HTR-8/SVneo (cell line): ENCODE measurements around the gene CDH10.

Experiments
- DNase-seq: peaks from one replicate; pipeline ENCODE4 v3.0.0; 2011; ENCODE audit warnings: low spot score, mixed read lengths; ENCODE audit not compliant: insufficient read length
- FAIRE-seq: peaks from 2 replicates; lab custom pipeline; 2011; peaks lifted over from hg19 to GRCh38; lab: Jason Lieb, UNC

Gene CDH10

DNA sequence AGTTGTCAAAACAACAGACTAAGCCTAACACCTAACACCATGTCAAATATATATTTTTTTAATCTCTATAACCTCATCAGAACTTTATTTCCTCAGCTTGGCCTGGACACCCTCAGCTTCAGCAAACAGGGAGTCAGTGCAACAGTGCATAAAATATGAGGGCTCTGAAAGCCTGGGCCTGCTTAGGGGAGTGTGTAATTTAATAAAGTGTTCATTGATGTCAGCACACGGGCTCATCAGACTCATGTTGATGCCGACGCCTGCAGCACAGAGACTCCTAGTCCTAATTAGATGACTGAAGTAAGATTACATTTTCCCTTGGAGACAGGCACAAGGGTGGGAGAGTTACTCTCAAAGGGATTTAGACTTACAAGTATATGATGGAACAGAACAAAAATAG, 37.8 kb downstream of the CDH10 start:
- DNase-seq (no peak), FAIRE-seq (no peak)

DNA sequence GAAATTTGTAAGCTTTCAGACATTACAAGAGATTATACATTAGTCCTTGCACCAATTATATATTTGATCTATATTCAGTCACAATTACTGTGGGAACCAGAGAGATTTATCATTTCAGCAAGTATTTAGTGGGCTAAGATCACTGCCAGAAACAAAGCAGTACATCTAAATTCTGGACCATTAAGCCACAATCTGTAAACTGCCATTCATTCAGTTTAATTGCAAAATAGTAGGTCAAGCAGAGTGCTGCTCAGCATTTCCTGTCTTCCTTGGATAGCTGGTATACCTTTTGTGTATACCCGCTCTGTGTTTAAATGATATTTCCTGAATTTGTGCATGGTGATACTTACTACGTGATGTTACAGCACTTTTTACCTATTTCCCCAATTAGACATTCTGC, 42.6 kb downstream of the CDH10 start:
- no peak for DNase-seq
- FAIRE-seq: no peak

DNA sequence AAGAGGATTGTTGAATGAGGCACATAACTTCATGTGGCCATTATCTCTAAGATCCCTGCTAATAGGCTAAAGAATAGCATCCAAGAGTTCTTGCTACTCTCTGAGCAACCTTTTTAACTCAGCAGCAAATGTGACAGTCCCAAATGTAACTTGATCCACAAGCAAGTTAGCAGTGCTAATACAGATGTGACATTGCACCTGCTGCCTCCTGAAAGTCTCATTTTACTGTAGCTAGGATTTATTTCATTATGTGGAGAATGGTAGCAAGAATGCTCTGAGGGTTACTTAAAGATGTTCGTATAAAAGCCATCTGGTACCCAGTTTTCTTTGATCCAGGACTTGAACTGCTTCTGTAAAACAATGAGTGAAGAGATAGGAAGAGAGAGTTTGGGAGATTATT, 45.8 kb downstream of the CDH10 start:
- no peak for DNase-seq
- FAIRE-seq: no peak

DNA sequence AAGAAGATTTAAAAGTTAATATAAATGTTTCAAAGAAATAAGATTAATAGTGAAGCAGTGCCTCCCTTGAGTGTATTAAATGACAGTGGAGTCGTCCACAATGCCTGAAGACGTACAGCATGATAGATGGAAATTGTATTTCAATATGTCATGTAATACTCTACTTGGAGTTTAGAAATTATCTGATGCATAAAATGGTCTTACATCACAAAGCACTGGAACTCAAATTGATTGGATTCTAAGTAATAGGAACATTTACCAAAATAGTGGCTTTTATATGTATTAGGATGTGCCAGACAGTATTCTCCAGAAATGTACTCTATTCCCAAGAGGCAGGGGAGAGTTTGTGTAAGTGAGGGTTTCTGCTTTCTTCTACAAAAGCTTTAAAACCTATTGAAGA, 49.4 kb downstream of the CDH10 start:
- FAIRE-seq (no peak), DNase-seq (no peak)

DNA sequence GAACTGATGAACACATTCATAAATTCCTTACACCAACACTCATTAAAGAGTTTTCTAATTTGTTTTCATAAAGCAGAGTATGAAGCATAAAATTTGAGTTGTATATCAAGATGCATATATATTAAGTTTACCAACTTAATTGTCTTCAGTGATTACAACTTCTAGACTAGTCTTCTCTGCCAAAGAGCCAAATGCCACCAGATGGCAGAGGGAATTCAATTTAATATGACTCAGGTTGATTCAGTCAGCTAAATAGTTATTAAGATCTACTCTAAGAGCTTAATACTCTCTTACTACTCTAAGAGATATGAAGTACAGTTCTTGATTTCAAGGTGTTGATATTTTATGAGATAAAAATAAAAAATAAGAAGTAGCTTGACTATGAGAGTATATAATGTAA, 53.4 kb downstream of the CDH10 start:
- DNase-seq (no peak), FAIRE-seq (no peak)

DNA sequence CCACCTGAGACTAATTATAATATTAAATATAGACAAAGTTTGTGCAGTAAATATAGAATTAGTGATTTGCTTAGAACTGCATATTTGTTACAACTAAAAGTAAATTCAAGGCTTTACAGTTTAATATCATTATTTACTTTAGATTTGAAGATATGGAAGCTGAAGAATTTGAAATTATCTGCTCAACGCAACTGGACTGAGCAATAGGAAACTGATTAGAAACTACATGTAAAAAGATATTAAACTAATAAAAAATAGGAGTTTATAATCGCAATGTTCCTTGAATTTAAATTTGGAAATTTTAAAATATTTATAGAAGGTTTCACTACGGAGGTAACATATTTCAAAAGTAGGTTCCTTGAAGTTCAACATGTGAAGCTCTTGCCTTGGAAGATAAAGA, 55.2 kb downstream of the CDH10 start:
- FAIRE-seq: no peak
- DNase-seq: no peak

DNA sequence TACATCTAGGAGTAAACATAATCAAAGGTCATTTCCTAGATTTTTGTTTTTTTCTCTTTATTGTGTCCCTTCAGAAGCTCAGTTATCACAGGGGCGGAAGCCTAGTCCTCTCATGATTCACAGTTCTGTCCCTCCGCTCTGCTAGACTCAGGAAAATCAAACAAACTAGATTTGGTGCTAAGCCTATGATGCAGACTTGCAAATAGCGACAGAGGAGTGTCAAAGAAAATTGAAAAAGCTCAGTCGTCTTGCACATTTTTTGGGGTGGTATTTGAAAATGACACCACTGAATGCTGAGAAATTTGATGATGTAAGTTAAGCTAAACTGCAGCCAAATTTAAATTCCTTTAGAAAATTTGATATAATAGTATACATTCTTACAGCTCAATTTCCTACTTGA, 59.0 kb downstream of the CDH10 start:
- DNase-seq: no peak
- no peak for FAIRE-seq

DNA sequence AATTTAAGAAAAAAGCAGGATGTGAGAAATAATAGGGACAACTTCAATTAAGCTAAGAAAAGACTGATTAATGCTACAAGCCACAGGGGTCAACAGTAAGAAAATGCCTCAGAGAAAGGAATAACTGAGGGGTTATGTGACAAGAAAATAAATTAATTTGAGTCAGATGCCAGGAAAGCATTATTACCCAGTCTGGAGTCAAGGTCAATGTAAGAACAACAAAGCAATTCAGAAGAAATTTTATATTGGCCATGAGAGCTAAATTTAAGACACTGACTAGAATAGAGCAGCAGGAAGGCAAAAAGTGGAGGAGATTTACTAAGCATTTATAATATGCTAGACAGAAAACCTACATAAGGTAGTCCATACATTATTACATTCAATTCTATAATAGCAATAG, 73.5 kb downstream of the CDH10 start:
- no peak for DNase-seq
- no peak for FAIRE-seq

DNA sequence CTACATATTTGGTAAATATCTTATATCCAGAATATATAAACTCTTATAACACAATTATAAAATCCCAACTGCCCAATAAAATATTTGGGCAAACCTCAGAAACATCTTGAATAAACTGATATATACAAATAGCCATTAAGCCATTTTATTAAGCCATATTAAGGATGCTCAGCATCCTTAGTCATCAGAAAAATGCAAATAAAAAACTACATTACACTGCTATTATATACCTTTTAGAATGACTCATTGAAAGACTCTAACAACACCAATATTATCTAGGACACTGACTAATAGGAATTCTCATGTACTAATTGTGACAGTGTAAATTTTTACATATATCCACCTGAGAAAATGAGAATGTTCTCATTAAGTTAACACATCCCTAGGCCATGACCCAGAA, 77.8 kb downstream of the CDH10 start:
- no peak for FAIRE-seq
- DNase-seq: no peak

DNA sequence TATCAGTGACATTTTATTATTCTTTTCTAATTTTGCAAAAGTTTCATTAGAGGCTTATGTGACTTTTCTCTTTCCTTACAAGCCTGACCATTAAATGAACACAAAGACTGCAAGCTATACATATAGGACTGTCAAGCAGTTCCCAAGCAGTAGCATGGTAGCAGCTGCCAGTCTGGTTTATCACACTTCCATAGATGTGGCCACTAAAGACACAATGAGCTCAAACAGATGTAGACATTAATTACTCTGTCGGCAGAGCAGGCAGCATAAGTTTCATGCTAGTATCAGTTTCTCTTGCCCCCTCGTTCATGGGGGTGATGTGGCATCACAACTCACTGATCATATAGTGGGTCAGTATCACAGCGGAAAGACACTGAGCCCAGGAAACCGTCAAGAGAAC, 89.5 kb downstream of the CDH10 start:
- DNase-seq: no peak

DNA sequence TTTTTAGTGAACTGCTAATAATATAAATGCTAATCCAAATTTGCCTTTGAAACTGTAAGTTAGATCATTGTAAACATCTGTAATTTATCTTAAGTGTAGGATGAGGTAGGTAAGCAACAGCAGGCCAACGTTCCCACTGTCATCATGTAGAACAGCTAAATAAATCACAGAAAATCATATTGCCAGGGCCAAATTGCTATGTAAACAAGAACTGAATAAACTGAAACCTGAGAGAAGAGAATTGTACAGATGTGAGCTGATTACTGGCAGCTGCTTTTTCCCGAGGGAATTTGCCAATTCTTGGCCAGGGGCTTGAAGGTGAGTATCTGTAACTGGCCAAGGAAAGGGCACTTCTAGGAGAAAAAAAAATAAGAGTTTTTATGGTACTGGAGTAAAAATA, 97.6 kb downstream of the CDH10 start:
- no peak for FAIRE-seq
- no peak for DNase-seq

More for the DNA sequence above, 89.5 kb downstream of the CDH10 start:
- FAIRE-seq: peak; percentile 4

DNA sequence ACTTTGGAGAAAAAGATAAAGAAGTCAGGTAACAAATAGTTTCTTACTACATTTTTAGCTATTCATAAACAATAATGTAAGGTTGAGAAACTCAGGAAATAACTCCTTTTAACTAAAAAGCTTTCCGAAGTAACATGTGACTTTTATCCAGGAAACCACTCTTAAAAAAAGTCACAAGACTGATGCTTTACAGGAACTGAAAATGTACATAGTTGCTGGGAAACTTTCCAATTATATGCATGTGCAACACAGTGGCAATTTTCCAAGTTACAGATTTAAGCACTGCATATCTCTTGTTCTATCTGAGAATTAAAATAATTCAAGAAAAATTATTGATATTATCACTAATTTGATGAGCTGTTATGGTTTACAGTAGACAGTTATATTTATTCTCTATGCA, 105.2 kb downstream of the CDH10 start:
- no peak for FAIRE-seq
- DNase-seq: no peak

DNA sequence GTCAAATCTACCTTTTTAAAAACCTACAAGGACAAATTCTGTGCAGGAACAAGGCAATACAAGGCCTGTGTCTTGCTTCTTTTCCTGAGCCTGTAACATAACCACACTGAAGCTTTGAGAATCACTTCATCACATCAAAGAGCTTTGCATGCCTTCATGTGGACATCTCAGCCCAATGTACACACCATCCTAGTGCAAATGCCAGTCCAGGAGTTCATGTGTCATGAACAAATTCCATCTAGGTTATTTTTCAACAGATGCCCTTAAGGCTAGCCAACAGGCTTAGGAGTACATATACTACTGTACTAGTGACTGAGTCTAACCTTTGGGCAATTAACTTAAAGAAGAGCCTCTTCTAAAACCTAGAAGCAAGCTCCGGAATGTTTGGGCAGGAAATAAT, 106.4 kb downstream of the CDH10 start:
- FAIRE-seq: no peak

DNA sequence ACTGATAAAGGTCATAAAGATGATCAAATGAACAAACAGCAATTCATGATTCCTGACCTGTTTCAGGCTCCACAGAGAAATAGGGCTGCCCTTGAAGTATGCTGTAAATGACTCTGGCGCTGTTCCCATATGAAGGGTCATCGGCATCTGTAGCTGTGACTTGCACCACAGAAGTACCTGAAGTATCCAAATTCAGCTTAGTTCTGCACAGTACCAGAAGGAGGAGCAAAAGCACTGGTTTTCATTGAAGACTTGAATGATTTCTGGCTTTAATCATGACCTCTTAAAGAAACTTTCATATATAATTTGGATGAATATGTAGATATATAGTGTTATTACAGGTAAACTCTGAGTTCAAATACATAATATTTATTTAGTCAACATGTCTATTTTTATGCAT, 109.1 kb downstream of the CDH10 start:
- FAIRE-seq (no peak), DNase-seq (no peak)

More for the DNA sequence above, 106.4 kb downstream of the CDH10 start:
- DNase-seq: no peak

DNA sequence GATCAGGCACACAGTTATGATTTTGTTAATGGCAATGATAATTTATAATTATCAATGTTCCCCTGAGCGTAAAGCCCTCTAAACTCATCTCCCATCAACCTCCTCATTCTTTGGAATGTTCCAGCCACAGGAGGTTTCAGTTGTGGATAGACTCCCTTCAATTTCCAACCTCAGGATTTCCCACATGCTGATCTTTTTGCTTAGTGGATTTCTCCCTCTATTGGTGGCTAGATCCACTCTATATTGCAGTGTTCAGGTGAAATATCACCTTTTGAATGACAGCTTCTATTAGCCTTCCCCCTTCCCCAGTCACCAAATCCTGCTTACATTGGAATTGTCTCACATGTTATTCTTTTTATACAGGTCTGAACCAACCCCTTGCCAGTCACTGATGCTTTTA, 113.9 kb downstream of the CDH10 start:
- no peak for DNase-seq
- no peak for FAIRE-seq

DNA sequence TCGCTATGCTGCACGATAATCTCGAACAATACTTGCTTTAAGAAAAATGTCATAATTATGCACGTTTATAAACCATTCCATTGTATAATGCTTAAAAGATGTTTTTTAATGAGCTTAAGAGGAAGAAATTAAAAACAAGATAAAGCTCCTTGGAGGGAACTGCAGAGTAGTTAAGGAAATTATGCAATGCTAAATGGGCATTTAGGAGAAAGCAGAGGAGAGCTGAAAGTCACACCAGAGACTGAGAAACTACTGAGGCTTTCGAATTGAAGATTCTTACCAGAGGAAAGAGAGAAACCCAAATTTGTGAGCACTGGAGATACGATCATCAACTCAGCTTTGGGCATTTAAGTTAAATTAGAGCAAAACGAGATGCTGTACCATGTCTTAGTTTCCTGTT, 119.4 kb downstream of the CDH10 start:
- FAIRE-seq (no peak), DNase-seq (no peak)

DNA sequence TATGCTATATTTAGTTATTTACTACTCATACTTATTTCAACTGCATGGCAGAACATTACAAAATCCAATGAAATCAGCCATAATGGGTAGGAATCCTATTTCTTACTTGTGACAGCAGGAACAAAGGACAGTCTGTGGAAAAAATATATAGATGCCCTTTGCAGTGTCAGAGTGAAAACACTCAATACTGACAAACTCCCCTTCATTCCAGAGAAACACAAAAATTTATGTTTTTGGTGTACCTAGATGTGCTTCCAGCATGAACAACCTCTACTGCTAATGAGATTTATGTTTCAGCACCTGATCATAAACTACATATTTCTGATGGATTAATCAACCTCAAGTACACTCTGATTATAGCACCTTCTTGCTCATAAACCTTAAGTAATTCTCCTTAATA, 132.4 kb downstream of the CDH10 start:
- no peak for DNase-seq
- no peak for FAIRE-seq

DNA sequence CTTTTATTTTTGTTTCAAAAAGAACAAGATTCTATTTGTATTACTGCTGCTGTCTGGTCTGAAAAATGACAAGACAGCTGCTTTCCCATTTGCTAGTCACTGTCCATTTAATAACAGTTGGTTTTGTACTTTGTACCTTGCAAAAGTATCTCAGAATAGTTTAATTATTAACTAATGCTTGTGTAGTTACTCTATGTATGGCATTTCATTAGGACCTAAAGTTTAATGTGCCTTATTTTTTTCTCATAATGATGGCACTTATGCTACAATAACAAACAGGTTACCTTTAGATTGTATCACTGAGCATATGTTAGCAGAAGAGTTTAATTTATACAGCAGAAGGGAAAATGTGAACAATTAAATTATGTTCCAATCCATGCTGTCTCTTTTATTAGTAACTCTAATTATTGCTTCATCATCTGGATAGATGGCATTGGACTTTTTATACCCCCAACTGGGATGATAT, 134.2 kb downstream of the CDH10 start:
- no peak for DNase-seq

DNA sequence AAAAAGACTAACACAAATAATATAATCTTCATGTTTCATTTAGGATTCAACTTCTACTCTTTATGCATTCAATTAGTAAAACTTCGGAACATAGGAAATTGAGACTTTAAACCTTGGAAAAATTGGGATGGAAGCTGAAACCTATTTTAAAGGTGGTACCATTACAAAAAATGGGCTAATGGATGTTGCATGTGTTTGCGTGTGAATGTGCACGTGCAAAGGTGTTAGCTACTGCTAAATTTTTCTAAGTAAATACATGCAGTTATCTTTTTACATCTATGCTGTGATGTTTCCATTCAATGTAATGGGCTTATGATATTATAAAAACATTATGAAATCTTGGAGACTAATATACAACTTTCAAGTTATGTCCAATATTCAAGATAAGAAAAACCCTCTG, 134.8 kb downstream of the CDH10 start:
- DNase-seq (no peak), FAIRE-seq (no peak)

More for the DNA sequence above, 134.2 kb downstream of the CDH10 start:
- FAIRE-seq: no peak

DNA sequence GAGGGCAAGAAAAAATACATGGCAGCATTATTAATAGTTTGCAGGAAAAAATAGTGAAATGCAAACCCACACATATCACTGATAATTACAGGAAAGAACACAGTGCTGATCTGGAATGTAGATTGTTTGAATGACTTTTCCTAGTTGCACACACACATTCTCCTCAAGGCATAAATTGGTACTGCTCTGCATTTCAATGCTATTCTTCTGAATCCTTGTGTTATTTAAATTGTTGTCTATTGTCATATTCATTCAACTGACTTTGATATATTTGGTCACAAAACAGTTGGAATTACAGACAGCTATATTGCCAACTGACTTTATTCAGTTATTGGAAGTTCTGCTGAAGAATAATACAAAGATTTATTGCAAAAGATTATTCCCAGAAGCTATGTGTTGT, 139.5 kb downstream of the CDH10 start:
- DNase-seq (no peak), FAIRE-seq (peak; percentile 65)

DNA sequence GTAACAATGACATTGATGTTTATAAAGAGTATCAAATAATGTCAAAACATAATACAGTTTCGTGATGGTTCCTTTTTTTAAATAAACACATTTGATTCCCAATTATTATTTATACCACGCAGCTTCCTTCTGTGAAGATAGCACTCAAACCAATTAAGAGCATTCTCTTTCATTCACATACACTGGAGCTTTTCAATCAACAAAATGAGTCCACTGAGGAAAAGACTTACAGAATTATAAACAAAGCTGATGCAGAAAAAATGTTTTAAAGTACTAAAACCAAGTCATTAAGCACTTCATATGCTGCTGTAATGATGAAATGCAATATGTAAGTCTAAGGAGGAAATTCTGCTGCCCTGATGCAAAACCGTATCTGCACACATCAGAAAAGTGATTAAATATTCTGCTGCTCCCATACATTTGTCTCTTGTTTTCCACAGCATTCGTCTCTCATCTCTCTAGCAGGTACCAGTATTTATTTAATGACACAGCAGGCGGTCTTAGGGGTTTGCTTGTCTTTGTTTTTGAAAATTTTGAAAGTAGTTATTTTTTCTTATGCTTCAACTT, 147.1 kb downstream of the CDH10 start:
- no peak for FAIRE-seq
- DNase-seq: no peak

DNA sequence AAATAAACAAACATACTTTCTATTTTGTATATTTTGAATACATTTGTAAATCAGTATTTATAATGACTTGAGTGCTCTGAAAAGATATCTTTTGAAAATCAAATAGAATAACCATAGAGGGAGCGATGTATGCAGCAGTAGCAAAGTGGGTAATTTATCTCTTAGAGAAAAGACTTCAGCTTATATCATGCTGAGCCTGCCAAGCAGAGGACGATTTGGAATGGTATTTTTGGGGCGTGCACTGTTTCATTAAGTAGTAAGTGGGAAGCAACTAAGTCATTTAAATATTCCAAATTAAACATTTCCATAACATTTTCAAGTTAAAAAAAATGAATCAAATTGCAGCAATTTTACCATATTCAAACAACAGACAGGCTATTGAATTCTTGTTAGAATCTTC, 147.6 kb downstream of the CDH10 start:
- no peak for DNase-seq
- FAIRE-seq: no peak

DNA sequence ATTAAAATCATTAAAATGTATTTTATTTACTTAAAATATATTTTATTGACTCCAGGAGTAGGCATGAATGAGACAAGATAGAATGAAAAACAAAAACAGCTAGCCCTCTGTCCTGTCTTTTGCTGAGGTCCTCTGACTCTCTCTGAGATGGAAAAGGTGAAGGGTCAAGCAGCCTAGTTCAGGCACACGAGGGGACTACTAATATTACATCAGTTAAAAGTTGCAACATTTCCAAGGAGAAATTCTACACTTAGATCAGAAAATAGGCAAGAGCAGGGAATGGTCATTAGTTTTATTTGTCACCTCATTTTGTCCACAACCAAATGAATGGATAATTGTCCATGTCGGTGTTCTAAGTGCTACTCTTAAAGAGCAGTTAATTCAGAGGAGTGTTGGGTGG, 148.5 kb downstream of the CDH10 start:
- FAIRE-seq (no peak), DNase-seq (no peak)
